Femur (tissue), 1 donor: ENCODE results near the gene SLC24A4.
"Not testable (repeated sequence)": the region's sequence is repeated elsewhere in the genome, so short reads cannot be mapped to it uniquely, and the experiment has no call there.

ENCODE experiments used
- DNase-seq: peaks from one replicate; pipeline ENCODE4 v3.0.0-alpha.2; 2017

Gene SLC24A4

DNA sequence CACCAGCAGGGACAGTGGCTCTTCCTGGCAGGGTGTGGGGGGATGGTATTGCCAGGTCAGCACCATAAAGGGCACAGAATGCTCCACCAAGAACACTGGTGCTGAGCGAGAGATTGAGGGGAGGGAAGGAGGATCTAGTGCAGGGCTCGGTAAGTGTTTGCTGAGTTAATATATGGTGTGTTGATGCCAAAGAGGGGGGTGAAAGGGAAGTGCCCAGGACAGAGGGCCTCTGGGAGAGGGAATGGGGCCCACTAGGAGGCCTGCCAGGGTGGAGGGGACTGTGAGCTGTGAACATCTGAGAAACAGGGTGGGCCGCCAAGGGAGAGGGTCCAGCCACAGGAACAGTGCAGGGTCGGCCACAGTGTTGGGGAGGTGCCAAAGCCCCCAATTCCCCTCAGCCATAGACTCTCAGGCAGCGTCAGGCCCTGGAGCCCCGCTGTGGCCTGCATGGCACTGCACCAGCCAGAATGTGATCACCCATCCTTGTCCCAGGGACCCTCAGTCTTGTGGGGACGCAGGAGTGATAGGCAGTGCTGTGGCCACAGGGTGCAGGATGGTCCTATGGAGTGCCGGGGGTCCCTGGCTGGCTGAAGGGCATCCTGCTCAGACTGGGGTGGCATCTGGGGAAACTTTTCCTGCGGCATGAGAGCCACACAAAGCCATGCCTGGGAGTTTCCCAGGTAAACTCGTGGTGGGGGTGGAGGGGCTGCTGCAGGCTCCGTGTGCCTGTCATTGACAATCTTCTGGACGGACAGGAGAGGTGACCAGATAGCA lies 202.5 kb downstream of the SLC24A4 start:
- no peak for DNase-seq

DNA sequence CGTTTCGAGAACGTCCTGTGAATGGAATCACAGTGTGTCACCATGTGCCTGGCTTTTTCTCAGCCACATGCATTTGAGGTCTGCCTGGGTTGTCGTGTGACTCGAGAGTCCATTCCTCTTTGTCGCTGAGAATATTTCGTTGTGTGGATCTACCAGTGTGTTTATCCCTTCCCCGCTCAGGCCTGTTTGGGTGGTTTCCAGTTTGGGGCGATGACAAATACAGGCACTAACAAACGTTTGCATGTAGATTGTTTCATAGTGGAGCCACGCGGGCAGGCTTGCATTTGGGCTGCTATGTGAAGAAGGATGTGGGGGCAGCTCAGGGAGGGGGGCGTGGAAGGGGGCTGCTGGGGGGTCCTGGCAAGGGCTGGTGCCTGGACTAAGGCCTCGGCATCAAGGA lies 204.8 kb downstream of the SLC24A4 start:
- DNase-seq, result no peak

GRCh38 chr14:92528486-92529100 lies 205.6 kb downstream of the SLC24A4 start:
- DNase-seq, result no peak

- no peak for DNase-seq
Measured at GRCh38 chr14:92529903-92530302, 206.9 kb downstream of the SLC24A4 start.

GRCh38 chr14:92531106-92531873 lies 208.3 kb downstream of the SLC24A4 start:
- no peak for DNase-seq

DNA sequence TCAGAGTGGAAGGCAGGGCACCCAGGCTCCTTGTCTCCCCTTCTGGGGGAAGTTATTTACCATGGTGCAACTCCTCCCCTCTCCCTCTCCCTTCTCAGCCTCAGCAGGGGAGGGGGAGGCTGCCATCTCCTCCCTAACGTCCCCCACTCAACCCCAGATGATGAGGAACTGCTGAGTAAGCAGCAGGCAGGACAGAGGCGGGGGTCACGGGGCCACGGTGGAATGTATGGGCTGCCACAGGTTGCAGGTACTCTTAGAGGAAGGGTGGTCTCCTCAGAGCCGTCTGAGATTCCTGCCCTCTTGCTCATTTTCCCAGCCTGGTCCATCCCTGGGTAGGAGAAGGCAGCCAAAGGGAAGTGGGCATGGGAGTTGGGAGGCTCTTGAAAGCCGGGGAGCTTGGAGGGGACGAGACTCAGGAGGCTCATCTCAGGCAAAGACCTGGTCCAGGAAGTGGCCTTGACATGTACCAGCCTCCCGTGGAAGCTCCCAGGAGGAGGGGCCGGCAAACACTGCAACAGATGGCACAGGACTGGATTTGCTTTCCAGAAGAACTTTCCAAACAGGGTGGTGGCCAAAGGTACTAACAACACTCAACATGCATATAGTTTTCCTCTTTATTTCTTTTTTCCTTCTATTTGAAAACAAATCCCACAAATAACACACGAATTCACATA lies 209.7 kb downstream of the SLC24A4 start:
- DNase-seq, result no peak

DNA sequence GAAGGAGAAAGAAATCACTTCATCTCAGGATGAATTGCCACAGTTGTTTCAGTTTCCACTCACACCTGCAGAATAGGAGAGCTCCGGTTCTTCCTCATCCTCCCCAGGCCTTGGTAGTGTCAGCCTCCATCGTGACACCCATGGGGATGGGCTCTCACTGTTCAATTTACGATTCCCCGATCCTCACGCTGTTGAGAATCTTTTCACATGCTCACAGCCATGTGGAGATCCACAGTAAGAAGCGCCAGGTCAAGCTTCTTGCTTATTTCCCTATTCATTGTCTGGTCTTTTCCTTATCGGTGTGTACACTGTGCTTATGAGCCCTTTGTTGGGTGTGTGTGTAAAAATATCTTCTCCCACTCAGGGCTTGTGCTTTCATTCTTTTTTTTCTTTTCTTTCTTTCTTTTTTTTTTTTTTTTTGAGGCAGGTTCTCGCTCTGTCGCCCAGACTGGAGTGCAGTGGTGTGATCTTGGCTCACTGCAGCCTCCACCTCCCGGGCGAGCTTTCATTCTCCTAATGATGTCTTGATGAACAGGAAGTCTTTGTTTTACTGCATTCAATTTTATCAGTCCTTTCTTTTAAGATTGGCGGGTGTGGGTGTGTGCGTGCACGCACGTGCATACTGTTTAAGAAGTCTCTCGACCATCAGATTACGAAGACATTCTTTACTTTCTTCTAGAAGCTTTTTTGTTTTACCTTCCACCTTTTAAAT lies 212.1 kb downstream of the SLC24A4 start:
- no peak for DNase-seq

- not testable (repeated sequence) for DNase-seq
Measured at GRCh38 chr14:92536231-92536630, 213.3 kb downstream of the SLC24A4 start.

DNA sequence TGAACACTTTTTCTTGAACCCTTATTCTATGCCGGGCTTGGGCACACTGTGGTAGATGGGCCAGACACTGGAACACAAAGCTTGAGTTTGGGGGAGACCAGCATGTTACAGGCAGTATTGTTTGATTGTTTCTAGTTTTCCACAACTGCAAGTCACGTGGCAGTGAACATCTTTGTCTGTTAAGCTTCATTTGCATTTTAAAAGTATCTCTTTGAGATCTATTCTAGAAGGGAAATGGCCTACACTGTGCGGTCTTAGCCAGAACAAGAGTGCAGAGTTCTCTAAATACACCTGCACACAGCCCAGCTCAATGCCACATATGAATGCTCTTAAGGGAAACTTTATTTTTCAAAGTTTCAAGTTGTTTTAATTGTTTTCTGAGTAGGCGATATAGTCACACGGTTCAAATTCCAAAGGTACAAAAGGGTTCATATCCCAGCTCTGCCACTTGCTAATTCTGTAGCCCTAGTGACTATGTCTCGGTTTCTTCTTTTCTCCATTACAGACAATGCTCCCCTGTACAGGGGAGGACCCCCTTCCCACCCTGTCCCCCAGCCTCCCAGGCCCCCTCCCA lies 215.5 kb downstream of the SLC24A4 start:
- DNase-seq, result no peak

GRCh38 chr14:92539419-92539818 lies 216.5 kb downstream of the SLC24A4 start:
- DNase-seq, result no peak

DNA sequence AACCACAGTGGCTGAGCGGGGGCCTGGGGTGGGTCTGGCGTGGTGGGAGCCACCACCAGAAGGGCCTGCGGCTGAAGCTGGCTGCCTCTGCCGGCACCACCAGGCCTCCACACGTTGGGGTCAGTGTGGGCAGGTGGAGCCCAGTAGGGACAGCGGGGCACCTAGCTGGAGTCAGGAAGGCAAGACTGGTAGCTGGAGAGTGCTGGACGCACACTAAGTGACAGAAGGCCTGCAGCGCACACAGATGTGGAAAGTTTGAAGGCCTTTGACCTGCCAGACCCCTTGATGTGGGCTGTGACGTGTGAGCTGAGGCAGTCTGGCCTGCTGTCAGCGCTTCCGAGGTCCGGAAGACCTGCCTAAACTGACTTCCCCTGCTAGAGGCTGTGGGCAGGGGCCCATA lies 216.9 kb downstream of the SLC24A4 start:
- DNase-seq, result no peak

- peak; percentile 96 for DNase-seq
Measured at GRCh38 chr14:92540472-92541048, 217.6 kb downstream of the SLC24A4 start.

- no peak for DNase-seq
Measured at GRCh38 chr14:92542766-92543554, 220.0 kb downstream of the SLC24A4 start.

- DNase-seq, result no peak
Measured at GRCh38 chr14:92544051-92544720, 221.2 kb downstream of the SLC24A4 start.

GRCh38 chr14:92546347-92547053 lies 223.5 kb downstream of the SLC24A4 start:
- DNase-seq, result no peak

GRCh38 chr14:92549105-92549858 lies 226.3 kb downstream of the SLC24A4 start:
- no peak for DNase-seq

DNA sequence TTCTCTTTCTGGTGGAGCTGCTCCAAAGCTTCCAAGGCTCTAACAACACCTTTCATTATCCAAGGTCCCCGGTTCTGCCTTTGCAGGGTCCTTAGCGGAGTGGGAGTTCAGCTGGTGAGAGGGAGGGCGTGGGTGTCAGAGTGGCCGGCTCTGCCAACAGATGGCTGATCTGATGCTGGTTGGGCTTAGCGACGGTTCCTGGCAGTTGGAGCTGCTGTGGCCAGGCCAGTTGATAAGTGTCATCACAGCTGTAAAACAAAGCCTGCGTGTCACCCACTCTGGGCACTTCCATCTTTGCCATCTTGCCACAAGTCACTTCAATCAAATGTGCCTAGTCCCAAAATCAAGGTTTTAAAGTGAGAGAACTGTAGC lies 226.9 kb downstream of the SLC24A4 start:
- DNase-seq, result peak; percentile 83
